CD4-positive, alpha-beta T cell treated with Interleukin-6 at 100 ng/mL for 8 hours (primary cell): Measurements from ENCODE around the gene TEDC1.
A peak's percentile ranks its signal among the peaks of the same experiment; 100 is the strongest.

Experiments used
- DNase-seq: peaks from one replicate; pipeline ENCODE4 v3.0.0-alpha.2; 2020; ENCODE audit warnings: mixed read lengths, low spot score

The TEDC1 gene

GRCh38 chr14:105490572-105491365 lies at the start of gene TEDC1:
Gene TEDC1, plus strand, starts transcription at chr14:105491246. Its CDS starts 130 bp downstream, at chr14:105491376.
- DNase-seq, result peak; percentile 100

DNA sequence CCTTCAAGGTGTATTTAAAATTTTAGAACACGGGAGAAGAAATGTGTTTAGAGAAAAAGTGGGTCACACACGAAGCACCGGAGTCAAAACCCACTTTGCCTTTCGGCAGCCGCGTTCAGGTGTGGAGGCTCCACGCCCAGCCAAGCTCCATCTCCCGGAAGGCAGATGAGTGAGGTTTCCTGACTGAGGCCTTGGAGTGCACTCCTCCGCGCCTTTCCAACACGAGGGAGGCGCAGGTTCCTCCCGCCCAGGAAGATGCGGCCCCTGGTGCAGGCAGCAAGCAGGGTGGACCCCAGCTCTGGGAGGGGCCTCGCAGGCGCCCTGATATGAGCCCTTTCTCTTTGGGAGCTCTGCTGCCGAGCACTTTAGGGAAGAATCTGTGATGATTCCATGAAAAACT lies 48.9 kb upstream of the TEDC1 start:
- no peak for DNase-seq

DNA sequence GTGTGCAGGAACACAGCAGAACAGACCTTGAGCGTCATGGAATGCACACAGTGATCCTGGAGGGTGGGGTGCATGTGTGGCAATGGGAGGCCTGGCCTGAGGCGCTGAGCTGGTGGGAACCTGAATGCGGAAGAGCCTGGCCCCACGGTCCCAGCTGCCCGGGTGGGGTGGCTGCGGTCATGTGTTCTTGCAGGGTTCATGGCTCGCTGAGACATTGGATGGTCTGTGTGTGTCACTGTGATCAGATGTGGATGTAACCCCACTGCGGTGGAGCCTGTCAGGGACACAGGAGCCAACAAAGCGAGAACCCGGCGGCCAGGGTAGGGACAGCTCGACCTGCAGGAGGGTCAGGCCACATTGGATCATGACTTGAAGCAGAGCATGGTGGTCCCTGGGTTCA lies 48.2 kb upstream of the TEDC1 start:
- DNase-seq, result no peak

GRCh38 chr14:105444859-105445258 lies 46.2 kb upstream of the TEDC1 start:
- DNase-seq, result no peak

DNA sequence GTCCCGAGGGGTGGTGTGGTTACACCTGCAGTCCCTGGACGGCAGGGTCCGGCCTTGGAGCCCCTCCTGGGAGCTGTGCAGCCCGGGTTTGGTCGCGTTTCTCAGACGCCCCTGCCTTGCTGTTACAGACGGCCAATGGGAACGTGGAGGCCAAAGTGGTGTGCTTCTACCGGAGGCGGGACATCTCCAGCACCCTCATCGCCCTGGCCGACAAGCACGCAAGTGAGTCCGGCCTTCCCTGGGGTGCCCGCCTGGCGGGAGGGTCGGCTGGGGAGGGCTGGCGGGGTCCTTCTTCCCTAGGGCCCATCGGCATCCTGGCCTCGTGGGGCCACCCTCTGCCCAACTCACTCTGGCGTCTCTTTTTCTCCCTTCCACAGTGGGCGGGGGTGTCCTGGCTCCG lies 45.8 kb upstream of the TEDC1 start:
- DNase-seq, result no peak

- DNase-seq, result no peak
These were observed 44.9 kb upstream of the TEDC1 start for GRCh38 chr14:105445901-105446845.

DNA sequence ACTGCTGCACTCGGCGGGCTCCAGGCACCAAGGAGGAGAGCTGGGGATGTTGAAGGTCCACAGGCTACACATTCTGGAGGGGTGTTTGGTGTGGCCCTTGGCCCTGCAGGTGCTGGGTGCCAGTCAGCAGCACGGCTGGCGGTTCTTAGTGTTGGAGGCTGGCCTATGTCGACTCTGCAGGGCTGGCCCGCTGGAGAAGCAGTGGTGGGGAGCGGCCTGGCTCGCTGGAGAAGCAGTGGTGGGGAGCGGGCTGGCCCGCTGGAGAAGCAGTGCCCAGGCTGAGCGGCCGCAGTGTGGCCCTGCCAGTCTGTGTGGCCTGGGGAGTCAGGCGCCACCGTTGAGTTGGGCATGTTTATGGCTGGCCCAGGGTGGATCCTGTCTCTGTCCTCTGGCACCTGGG lies 44.1 kb upstream of the TEDC1 start:
- DNase-seq, result no peak

DNA sequence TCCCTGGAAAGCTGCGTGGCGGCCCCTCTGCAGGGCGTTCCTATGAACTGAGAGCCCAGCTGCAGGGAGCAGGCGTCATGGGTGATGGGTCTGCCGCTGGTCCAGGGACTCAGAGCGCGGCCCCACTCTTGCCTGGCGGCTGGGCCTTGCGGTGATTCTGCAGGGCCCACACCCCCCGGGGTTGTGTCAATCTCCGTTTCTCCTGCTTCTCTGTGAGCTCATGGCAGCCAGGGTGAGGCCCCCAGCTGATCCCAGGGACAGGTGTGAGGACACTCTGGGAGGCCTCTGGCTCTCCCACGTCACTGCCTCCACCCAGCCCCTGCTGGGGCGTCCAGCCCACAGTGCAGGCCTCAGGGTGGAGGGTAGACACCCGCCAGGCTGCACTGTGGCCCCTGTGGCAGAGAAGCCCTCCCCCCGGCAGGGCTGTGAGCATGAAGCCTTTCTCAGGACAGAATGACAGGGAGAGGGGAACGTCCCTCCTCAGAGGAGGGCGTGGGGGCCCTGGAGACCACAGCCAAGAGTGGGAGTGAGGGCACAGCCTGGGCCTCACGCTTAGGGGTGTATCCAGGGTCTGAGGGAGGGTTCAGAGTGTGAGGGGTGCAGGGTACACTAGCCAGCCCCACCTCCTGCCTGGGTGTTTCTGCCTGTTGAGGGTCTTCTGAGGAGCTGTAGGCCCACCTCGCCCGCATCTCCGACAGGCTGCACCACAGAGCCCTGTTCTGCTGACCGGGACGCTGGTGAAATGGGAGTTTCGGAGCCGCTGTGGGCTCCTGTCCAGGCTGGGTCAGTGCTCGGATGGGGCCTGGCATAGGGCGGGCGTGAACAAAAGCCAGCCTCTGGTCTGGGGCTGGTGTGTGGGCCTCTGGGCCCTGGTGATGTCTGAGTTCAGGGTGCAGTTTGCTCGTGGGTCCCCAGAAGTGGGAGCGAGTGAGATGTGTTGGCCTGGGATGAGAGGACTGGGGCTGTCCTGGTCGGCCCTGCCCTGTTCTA lies 43.1 kb upstream of the TEDC1 start:
- no peak for DNase-seq

GRCh38 chr14:105448706-105449111 lies 42.3 kb upstream of the TEDC1 start:
- peak; percentile 57 for DNase-seq

DNA sequence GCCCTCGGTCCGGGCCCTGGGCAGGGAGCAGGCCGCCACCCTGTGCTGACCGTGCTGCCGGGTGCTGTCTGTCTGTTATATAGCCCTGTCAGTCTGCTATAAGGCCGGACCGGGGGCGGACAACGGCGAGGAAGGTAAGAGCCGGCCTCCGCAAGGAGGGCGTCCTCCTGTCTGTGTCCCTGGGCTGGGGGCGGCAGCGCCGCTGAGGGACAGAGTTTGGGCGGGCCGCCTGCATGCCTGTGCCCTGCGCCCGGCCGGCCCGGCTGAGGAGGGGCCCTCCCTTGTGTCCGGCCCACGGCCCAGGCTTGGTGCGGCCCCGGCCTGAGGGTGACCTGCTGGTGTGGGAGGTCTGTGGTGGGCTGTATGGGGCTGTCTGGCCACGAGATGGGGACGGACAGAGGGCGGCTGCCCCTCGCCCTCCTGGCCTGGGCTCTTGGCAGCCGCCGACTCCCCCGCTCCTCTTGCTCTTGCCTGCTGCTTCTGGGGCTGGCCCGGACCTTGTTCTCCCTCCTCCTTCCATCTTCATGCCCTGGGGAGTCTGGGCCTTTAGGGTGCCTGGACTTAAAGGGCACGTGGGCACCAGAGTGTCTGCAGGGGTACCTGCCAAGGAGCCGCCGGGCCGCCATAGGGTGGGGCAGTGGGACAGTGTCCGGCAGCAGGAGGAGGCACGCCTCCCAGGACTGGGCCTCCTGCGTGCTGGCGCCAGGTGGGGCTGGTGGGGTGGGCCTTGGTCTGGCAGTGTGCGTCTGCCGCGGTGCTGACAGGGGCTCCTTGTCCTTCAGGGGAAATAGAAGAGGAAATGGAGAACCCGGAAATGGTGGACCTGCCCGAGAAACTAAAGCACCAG lies 41.5 kb upstream of the TEDC1 start:
- DNase-seq, result no peak

- DNase-seq, result no peak
These were observed 40.9 kb upstream of the TEDC1 start for GRCh38 chr14:105450123-105450505.

- no peak for DNase-seq
These were observed 40.0 kb upstream of the TEDC1 start for GRCh38 chr14:105450864-105451720.

- no peak for DNase-seq
These were observed 38.1 kb upstream of the TEDC1 start for GRCh38 chr14:105452963-105453362.

GRCh38 chr14:105453847-105454246 lies 37.2 kb upstream of the TEDC1 start:
- no peak for DNase-seq

GRCh38 chr14:105455086-105455640 lies 35.9 kb upstream of the TEDC1 start:
- no peak for DNase-seq

DNA sequence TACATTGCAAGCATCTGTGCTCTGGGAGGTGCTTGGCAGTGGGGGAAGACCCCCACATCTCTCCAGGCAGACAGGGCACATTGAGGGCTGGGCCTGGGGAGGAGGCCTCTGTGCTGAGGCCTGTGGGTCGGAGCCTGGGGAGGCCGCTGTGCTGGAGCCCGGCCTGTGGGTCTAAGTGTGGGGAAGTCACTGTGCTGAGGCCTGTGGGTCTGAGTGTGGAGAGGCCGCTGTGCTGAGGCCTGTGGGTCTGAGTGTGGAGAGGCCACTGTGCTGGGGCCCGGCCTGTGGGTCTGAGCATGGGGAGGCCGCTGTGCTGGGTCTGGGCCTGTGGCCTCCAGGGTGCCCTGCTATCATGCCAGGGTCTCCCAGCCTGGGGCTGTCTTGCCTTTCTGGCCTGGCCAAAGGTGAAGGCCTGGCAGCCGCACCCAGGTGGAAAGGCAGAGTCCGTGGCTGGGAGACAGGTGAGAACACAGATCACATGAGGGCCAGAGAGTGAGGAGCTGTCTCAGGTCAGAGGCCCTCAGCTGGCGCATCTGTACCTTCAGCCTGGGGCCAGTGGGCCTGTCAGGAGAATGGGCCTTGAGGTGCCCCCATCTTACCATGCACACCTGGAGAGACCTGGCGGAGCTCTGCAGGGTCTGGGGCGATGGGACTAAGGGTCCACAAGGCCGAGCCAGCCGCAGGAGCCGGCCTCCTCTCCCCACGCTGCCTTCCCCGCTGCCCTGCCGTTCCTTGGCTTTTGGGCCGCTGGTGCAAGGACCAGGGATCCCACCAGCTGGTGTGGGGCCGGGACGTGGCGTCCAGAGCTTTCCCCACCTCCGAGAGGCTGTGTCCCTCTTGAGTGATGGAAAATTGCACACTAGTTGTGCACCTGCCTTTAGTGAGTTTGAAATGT lies 35.0 kb upstream of the TEDC1 start:
- DNase-seq, result no peak

DNA sequence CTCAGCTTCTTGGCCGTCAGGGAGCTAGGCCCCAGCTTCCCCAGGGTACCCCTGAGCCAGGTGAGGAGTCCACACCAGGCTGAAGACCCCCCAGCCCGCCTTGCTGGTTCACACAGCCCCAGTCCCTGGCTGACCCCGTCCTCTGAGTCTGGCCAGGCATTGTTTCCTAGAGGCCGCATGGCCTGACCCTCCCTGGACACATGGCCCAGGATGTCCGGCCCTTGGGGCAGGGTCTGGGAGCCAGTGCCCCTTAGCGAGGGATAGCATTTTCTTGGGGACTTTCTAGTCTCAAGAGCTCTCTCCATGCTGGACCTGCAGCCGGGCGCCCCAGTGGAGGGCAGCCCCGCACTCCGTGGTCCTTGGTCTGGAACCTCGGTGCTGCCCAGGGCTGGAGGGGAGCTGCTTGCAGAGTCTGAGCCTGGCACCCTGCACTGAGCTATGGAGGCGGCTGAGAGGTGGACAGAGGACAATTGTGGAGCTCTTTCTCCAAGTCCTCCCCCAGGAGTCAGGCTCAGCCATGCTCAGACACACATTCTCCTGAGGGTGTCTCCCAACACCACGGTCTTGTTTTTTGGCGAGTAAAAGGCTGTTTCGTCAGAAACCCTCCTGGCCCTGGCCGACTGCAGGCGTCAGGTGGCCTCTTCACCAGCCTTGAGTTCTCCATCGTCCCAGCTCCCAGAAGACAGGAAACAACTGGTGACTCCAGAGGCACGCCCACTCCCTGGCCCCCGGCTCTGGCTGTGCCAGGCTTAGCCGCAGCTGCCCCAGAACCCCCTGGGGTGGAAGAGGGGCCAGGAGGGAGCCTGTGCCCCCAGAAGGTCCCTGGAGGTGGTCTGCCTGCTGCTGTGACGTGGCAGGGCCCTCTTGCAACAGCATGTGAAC lies 34.1 kb upstream of the TEDC1 start:
- DNase-seq, result no peak

DNA sequence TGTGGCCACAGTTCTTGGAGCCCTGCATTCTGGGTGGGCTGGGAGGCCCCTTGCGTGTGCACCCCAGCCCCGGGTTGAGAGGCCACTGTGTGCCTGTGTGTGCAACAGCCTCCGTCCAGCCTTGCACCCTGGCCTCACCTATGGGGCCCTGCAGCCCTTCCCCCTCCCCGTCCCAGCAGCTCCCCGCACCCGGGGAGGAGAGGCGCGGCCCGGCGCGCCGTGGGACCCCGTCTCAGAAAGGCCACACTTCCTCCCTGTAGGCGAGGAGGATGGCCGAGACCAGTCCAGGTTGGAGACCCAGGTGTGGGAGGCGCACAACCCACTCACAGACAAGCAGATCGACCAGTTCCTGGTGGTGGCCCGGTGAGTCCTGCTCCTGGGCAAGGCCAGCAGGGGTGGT lies 33.0 kb upstream of the TEDC1 start:
- DNase-seq, result no peak
